T-cell (primary cell): ENCODE data around the gene THY1. TPM values are rescaled to one million over a fixed set of nuclear protein-coding genes. Genes with fewer than 3 reads are reported as not detected.
"Not testable (repeated sequence)": the region's sequence is repeated elsewhere in the genome, so short reads cannot be mapped to it uniquely, and the experiment has no call there.

Experiments used
- ATAC-seq, 4 experiments: fragments of 200-7000 bp in 3 of 4; fragments of 150-1000 bp in 1 of 4; cut with Tn5 transposase; replicated peaks in 1 of 4; 1 replicate in 3 of 4; 2 replicates in 1 of 4; pipeline ENCODE4 v1.10.0; 2021; ENCODE audit warnings: moderate library complexity in 3 of 4, mild to moderate bottlenecking in 2 of 4, moderate number of reproducible peaks in 1 of 4
- CTCF ChIA-PET, 2 donors: fragments of 300-600 bp; sonication (Branson Sonifier 250); formaldehyde crosslinking; loops; one replicate each; lab custom pipeline; 2022; ENCODE audit warnings: antibody characterized with exemption in 2 of 2; lab: Charles Lee
- POLR2A ChIA-PET, 2 donors: fragments of 300-600 bp; sonication (Branson Sonifier 250); formaldehyde crosslinking; loops; one replicate each; lab custom pipeline; 2022; ENCODE audit warnings: antibody characterized with exemption in 2 of 2; lab: Charles Lee
- DNase-seq, 35 experiments: peaks; one replicate each; pipeline versions ENCODE4 v3.0.0 to v3.0.0-alpha.2; 2013 to 2023
- H3K27ac ChIP-seq: one replicate; pipeline ENCODE4 v1.5.1; 2013; ENCODE audit warnings: low read length
- H3K27me3 ChIP-seq, 2 experiments: replicated peaks in 1 of 2; 1 replicate in 1 of 2; 2 replicates in 1 of 2; pipeline versions ENCODE4 v1.6.1 to v1.7.0; 2013; ENCODE audit warnings: low read length in 1 of 2, mixed read lengths in 1 of 2; ENCODE audit not compliant: control insufficient read depth in 2 of 2, insufficient read depth in 2 of 2; ENCODE audit errors: extremely low read depth in 1 of 2
- H3K36me3 ChIP-seq, 2 donors: 1 replicate in 1 of 2; 2 replicates in 1 of 2; pipeline versions ENCODE4 v1.6.1 to v1.7.0; 2013; ENCODE audit warnings: low read length in 1 of 2; ENCODE audit not compliant: control insufficient read depth in 2 of 2, insufficient read depth in 1 of 2; ENCODE audit errors: extremely low read depth in 1 of 2
- H3K4me1 ChIP-seq, 2 experiments: 1 replicate in 1 of 2; 2 replicates in 1 of 2; pipeline versions ENCODE4 v1.6.1 to v1.7.0; 2013; ENCODE audit warnings: low read length in 2 of 2, mixed read lengths in 1 of 2; ENCODE audit not compliant: insufficient read depth in 2 of 2, control insufficient read depth in 1 of 2; ENCODE audit errors: extremely low read depth in 1 of 2
- H3K4me3 ChIP-seq, 2 donors: 1 replicate in 1 of 2; 2 replicates in 1 of 2; pipeline versions ENCODE4 v1.5.1 to v1.7.0; 2013; ENCODE audit warnings: mild to moderate bottlenecking in 2 of 2, low read length in 1 of 2, moderate library complexity in 1 of 2; ENCODE audit not compliant: control insufficient read depth in 1 of 2; ENCODE audit errors: extremely low read depth in 1 of 2
- H3K9me3 ChIP-seq: 2 replicates; pipeline ENCODE4 v1.7.0; 2013
- H3K27ac Mint-ChIP-seq, 2 donors: one replicate each; pipeline ENCODE4 v1.8.0; 2020 to 2021; ENCODE audit warnings: mild to moderate bottlenecking in 2 of 2, mixed read lengths in 2 of 2
- H3K27me3 Mint-ChIP-seq, 2 donors: one replicate each; pipeline ENCODE4 v1.8.0; 2021 to 2022; ENCODE audit warnings: mixed read lengths in 2 of 2
- H3K36me3 Mint-ChIP-seq: one replicate; pipeline ENCODE4 v1.8.0; 2021; ENCODE audit warnings: mixed read lengths
- H3K4me1 Mint-ChIP-seq, 3 donors: one replicate each; pipeline ENCODE4 v1.8.0; 2020 to 2022; ENCODE audit warnings: mixed read lengths in 3 of 3, mild to moderate bottlenecking in 1 of 3
- H3K4me3 Mint-ChIP-seq, 3 donors: one replicate each; pipeline ENCODE4 v1.8.0; 2020 to 2022; ENCODE audit warnings: mild to moderate bottlenecking in 3 of 3, mixed read lengths in 3 of 3, moderate library complexity in 3 of 3
- H3K9me3 Mint-ChIP-seq, 3 donors: one replicate each; pipeline ENCODE4 v1.8.0; 2020 to 2022; ENCODE audit warnings: mixed read lengths in 3 of 3
- WGBS: methylation state at CpG from one replicate; pipeline ENCODE4 v1.1.5; 2013; ENCODE audit warnings: missing lambda C conversion rate; ENCODE audit not compliant: insufficient coverage; 5-methylcytosine and 5-hydroxymethylcytosine counted together
- total RNA-seq, 35 experiments: library from RNA in 6 of 35; stranded (reverse) in 6 of 35; fragments of 120-200 nt in 1 of 35; gene quantifications; one replicate each; pipeline versions ENCODE4 v1.2.1 to v1.2.4 and lab custom pipeline; 2013 to 2026

The THY1 gene
- total RNA-seq, 5 donors from 2014 or later (not counting 1 experiment from before 2014, with no cell fraction given), result 0.44 to 0.76 (median 0.48) TPM; not detected in 1

DNA sequence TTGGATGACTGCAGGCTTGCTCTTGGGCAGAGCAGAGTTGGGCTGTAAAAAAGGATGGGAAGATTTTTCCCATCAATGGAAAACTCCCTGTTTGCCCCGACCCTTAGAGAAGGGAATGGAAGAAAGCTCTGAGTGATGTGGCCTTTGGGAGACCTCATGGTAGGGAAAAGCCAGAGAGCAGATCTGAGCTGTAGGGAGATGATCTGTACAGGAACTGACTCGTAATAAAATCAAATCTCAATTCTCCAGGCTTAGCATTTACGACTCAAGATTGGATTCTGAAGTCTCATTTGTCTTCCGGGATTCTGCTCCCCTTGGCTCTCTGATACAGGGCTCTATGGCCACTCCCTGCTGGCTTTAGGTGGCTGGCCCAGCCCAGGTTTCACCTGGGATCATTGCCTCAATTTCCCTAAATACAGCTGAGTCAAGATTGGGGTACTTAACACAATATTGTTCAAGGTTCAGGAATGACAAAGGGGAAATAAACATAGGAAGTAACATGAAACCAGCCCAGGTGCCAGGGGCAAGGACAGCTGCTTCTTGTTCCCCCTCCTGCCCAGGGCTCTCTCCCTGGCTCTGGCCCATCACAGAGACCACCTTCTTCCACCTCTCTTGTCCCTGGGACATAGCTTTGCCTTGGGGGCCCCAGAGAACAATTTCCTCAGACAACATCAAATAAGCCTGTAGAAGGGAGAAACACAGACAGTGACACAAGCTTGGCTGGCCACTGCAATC lies 38.4 kb upstream of the THY1 start:
- Mint-ChIP-seq H3K36me3 (no peaks in the 10 kb centered on the region), H3K9me3 (peaks cover 6 to 23% (median 18%) of the 10 kb centered on the region in 3 donors), H3K27ac (no peak overlapping the region), H3K4me1 (no peaks in the 10 kb centered on the region), H3K4me3 (no peak overlapping the region), H3K27me3 (peaks cover 22 to 32% of the 10 kb centered on the region in 2 donors)
- DNase-seq, result no peak
- Histone ChIP-seq H3K4me1 (no peaks in the 10 kb centered on the region), H3K36me3 (no peaks in the 10 kb centered on the region), H3K4me3 (no peak overlapping the region), H3K27ac (no peak overlapping the region), H3K27me3 (peaks cover 0 to 19% of the 10 kb centered on the region in 2 experiments), H3K9me3 (no peaks in the 10 kb centered on the region)
- 61% methylated on average over 3 of the region's 4 CpGs for WGBS
- no peak for ATAC-seq
- ChIA-PET POLR2A (no interaction called here), CTCF (no interaction called here)

DNA sequence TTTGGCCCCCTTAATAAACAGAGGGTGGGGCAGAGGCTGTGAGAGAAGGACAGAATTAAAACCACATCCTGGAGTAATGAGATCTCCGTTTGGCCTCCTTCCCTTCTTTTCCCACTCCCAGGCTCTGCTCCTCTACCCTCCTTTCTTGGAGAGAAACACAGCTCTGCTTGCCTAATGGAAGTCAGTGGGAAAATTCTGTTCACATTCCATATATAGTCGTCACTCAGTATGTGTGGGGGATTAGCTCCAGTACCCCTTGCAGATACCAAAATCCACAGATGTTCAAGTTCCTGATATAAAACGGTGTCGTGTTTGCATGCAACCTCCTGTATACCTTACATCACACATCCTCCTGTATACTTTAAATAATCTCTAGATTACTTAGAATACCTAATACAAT lies 37.6 kb upstream of the THY1 start:
- Histone ChIP-seq H3K27ac (no peak overlapping the region), H3K9me3 (no peaks in the 10 kb centered on the region), H3K27me3 (peaks cover 0 to 19% of the 10 kb centered on the region in 2 experiments), H3K4me1 (no peaks in the 10 kb centered on the region), H3K4me3 (no peak overlapping the region), H3K36me3 (no peaks in the 10 kb centered on the region)
- WGBS, result no CpG with 5 or more reads among the region's 4 CpGs
- DNase-seq (no peak), ATAC-seq (no peak)
- no peaks in the 10 kb centered on the region for H3K36me3 Mint-ChIP-seq
- H3K27ac Mint-ChIP-seq, result no peak overlapping the region
- H3K4me1 Mint-ChIP-seq, result no peaks in the 10 kb centered on the region
- H3K4me3 Mint-ChIP-seq, result no peak overlapping the region
- CTCF ChIA-PET, result no interaction called here
- peaks cover 18 to 28% of the 10 kb centered on the region in 2 donors for H3K27me3 Mint-ChIP-seq
- peaks cover 0 to 16% (median 14%) of the 10 kb centered on the region in 3 donors for H3K9me3 Mint-ChIP-seq
- POLR2A ChIA-PET, result no interaction called here

GRCh38 chr11:119460097-119460496 lies 37.1 kb upstream of the THY1 start:
- H3K4me3 Mint-ChIP-seq, result no peak overlapping the region
- Histone ChIP-seq H3K27ac (no peak overlapping the region), H3K9me3 (no peaks in the 10 kb centered on the region), H3K4me3 (no peak overlapping the region), H3K36me3 (no peaks in the 10 kb centered on the region), H3K27me3 (peaks cover 0 to 21% of the 10 kb centered on the region in 2 experiments), H3K4me1 (no peaks in the 10 kb centered on the region)
- ATAC-seq, result no peak
- no peaks in the 10 kb centered on the region for H3K4me1 Mint-ChIP-seq
- H3K27ac Mint-ChIP-seq, result no peak overlapping the region
- POLR2A ChIA-PET, result no interaction called here
- H3K27me3 Mint-ChIP-seq, result peaks cover 17 to 31% of the 10 kb centered on the region in 2 donors
- WGBS, result 85% methylated on average over 9 of the region's 11 CpGs
- no peak for DNase-seq
- CTCF ChIA-PET, result interaction anchor here in 1 of 2 donors (0.5 kb wide), 1 partner anchor 53 kb away, joined by 3 read pairs; no protein-coding TSS in a partner anchor
- H3K36me3 Mint-ChIP-seq, result no peaks in the 10 kb centered on the region
- H3K9me3 Mint-ChIP-seq, result peaks cover 0 to 14% (median 11%) of the 10 kb centered on the region in 3 donors

DNA sequence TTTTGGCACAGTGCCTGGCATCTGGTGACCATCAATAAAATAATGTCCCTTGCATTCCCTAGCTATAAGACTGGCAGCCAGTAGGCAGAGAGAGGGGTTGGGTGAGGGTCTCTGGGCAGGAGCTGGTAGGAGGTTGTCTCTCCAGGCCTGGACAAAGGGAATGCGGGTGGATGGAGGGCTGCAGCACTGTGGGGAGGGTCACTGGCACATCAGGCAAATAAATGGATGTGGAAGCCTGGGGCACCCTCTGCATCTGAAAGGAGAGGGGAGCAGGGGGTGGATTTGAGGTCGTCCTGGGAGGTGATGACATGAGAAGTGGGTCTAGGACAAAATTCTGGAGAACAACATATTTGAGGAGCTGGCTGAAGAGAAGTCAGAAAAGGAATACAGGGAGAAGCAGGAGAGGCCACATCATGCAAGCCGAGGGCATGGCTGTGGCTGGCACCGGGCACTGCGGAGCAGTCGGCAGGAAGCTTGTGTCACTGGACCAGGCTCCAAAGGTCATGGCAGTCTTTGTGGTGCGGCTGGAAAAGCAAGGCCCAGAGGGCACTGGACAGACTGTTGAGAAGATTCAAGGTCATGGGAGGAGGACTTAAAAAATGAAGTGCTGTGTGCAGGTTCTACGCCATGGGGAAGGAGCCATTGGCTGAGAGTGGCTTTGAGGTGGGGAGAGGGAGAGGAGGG lies 36.5 kb upstream of the THY1 start:
- ChIA-PET POLR2A (no interaction called here), CTCF (no interaction called here)
- H3K27ac Mint-ChIP-seq, result no peak overlapping the region

GRCh38 chr11:119455708-119456107 lies 32.7 kb upstream of the THY1 start:
- H3K4me1 Mint-ChIP-seq, ATAC-seq, H3K27ac ChIP-seq, CTCF ChIA-PET, DNase-seq, H3K27ac Mint-ChIP-seq, H3K4me3 Mint-ChIP-seq, H3K36me3 ChIP-seq, H3K4me1 ChIP-seq, H3K4me3 ChIP-seq, H3K9me3 ChIP-seq, H3K36me3 Mint-ChIP-seq, POLR2A ChIA-PET, H3K9me3 Mint-ChIP-seq: not testable (repeated sequence)
- peaks cover 39% of the 10 kb centered on the region in 2 donors for H3K27me3 Mint-ChIP-seq
- peaks cover 0 to 26% of the 10 kb centered on the region in 2 experiments for H3K27me3 ChIP-seq
- WGBS, result 100% methylated on average over 1 of the region's 6 CpGs

More for the DNA sequence above, 36.5 kb upstream of the THY1 start:
- no peak overlapping the region for H3K4me3 Mint-ChIP-seq
- H3K4me1 ChIP-seq, result no peaks in the 10 kb centered on the region
- H3K4me3 ChIP-seq, result no peak overlapping the region
- DNase-seq (no peak), ATAC-seq (no peak)
- H3K27me3 ChIP-seq, result peaks cover 0 to 23% of the 10 kb centered on the region in 2 experiments
- H3K9me3 ChIP-seq, result no peaks in the 10 kb centered on the region
- H3K4me1 Mint-ChIP-seq, result no peaks in the 10 kb centered on the region
- H3K27ac ChIP-seq, result no peak overlapping the region
- H3K36me3 Mint-ChIP-seq, result no peaks in the 10 kb centered on the region
- no peaks in the 10 kb centered on the region for H3K36me3 ChIP-seq
- H3K27me3 Mint-ChIP-seq, result peaks cover 15 to 28% of the 10 kb centered on the region in 2 donors
- peaks cover 0 to 8% (median 4%) of the 10 kb centered on the region in 3 donors for H3K9me3 Mint-ChIP-seq
- 81% methylated on average over 8 of the region's 8 CpGs for WGBS

- H3K27me3 ChIP-seq, result peaks cover 0 to 26% of the 10 kb centered on the region in 2 experiments
- H3K9me3 Mint-ChIP-seq, H3K27ac ChIP-seq, H3K36me3 Mint-ChIP-seq, DNase-seq, CTCF ChIA-PET, H3K4me1 ChIP-seq, H3K9me3 ChIP-seq, ATAC-seq, H3K4me1 Mint-ChIP-seq, H3K4me3 Mint-ChIP-seq, POLR2A ChIA-PET, H3K27ac Mint-ChIP-seq, H3K36me3 ChIP-seq, H3K4me3 ChIP-seq: not testable (repeated sequence)
- 60% methylated on average over 2 of the region's 4 CpGs for WGBS
- H3K27me3 Mint-ChIP-seq, result peaks cover 42% of the 10 kb centered on the region in 2 donors
These were observed 32.3 kb upstream of the THY1 start for GRCh38 chr11:119455241-119455640.
